NOMO-1 (cell line): ENCODE measurements around the gene NDP.
A peak's percentile ranks its signal among the peaks of the same experiment; 100 is the strongest.
"Not testable (repeated sequence)": the region's sequence is repeated elsewhere in the genome, so short reads cannot be mapped to it uniquely, and the experiment has no call there.

Source experiments
- DNase-seq, 2 experiments: peaks; one replicate each; lab custom pipeline; 2025; ENCODE audit not compliant: unreplicated experiment in 2 of 2; lab: John Stamatoyannopoulos, UW

Gene NDP

DNA sequence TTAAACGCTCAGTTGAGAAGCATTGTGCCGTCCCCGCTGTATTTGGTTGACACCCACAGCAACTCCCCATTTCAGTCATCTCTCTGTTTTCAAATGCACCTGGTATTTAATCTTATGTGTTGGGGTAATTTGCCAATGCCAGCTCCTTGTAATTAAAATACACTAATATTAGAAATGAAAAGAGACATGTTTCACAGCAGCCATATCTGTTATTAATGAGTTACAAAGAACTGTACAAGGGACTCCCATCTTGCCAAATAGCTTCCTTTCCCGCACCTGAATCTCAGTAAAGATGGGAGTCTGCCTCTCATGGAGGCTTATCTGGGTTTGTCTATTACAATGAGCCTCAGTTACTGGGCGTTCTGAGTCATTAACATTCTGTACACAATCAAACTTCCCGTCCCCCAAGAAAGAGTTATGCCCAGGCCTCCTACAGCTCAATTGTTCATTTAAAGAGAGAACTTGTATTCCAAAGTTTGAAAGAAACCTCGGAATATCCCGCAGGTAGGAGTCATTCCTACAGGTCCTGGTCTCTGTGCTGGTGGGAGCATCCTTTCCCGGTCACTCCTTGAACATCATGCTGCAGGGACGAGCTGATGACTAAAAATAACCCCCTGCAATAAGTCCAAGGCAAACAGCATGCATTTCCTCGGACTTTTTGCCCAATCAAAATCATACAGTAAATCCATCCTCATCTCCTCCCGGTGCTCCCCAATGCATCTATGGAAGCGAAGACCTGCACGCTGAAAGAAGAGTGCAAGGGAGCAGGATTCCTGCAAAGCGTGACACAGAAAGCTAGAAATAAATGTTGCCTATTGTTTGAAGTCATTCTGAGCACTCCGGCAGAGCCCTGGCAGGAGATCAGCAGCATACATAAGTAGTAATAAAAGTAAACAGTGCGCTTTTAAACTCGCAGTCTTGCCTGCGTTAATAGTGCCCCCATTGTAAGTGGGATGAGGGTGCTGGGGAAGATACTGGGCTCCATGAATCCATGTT lies 926 bp downstream of the NDP start:
- DNase-seq = no peak

DNA sequence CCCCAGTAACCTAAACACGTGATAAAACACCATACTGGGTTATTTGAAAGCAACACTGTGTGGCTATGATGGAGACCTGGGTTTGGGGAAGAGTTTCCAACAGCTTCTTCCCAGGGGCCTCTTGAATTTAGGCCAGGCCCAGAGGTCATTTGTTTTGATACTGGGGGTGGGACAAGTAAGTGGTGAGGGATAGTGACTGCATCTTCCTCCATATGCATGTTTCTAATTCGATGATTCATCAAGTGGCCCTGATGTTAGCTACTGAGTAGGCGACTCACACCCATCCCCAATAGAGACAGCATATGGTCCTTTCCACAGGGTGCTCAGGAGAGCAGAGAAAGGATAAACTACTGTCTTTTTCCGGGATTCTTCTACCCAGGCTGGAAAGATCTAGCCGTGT lies 2.7 kb downstream of the NDP start:
- DNase-seq = no peak

- DNase-seq = no peak
These were observed 3.4 kb downstream of the NDP start for GRCh38 chrX:43969504-43970501.

DNA sequence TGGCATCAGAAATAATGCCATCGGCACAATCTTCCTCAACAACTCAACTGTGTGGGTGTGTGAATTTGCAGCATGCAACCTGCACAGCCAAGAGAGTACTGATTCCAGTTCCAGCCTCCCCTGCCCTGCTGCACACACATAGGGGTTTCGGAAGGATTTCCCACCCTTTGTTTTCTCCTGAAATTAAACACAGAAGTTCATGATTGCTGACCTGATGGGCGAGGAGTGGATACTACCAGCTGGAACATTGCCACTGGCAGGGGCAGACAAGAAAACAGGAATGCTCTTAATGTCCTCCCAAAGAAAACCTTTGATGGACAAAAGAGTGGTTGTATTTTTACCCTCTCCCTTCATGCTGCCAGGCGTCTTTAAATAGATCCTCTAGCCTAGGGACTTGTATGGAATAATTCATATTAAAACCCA lies 4.8 kb downstream of the NDP start:
- DNase-seq = no peak

GRCh38 chrX:43964936-43965335 lies 8.3 kb downstream of the NDP start:
- DNase-seq = no peak

- no peak for DNase-seq
These were observed 9.5 kb downstream of the NDP start for GRCh38 chrX:43963726-43964125.

DNA sequence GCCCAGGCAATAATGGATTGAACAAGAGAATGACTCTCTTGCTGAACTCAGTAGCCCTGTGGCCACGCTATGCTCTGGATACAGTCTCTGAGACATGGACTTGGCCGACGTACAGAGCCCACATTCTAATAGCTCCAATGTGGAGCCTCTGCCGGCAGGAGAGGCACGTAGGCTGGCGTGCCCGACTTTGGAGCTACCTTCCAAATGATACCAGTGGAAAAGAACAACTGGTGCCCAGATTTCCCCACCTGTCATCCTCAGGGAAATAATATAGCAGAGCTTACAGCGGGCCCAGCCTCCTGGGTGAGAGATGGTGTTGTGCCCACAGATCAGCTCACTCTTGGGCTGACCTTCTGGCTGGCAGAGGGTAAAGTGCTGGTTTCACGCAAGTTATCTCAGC lies 10.6 kb downstream of the NDP start:
- no peak for DNase-seq

DNA sequence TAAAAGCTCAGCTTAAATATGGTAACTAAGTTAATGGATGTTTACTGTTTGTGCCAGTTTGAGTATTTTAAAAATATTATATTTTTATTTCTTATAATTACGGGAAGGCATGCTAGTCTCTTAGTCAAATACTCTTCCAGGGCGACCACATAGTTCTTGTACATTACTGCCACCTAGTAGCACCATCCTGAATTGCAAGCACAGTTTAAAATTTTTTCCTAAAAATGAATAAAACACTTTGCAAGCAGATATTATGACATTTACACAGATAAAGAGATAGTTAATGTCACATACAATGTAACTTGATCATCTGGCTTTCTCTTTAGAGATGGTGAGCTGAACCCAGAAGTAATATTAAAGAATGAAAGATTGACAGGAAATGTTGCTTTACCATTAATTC lies 11.5 kb downstream of the NDP start:
- DNase-seq = no peak

GRCh38 chrX:43958529-43958928 lies 14.7 kb downstream of the NDP start:
- DNase-seq = peak; percentile 54 to 65

DNA sequence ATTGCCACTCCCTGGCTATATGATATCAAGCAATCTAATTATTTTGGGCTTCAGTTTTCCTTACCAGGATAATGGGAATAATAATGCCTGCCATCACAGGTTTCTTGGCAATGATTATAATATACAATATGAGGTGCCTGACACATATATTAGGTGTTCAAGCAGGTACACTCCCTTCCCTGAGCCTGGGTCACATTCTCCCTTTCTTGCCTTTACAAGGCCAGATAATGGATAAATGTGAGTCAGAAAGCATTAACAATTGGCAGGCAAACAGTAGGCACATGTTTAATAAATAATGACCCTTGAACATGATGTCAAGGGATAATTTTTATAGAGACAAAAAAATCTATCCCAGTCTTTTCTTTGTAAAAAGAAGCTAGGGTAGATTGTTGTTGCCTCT lies 17.2 kb downstream of the NDP start:
- no peak for DNase-seq

- DNase-seq = no peak
These were observed 20.0 kb downstream of the NDP start for GRCh38 chrX:43953218-43953617.

GRCh38 chrX:43949669-43950068 lies 23.5 kb downstream of the NDP start:
- peak; percentile 19 to 26 for DNase-seq

GRCh38 chrX:43940816-43941474 lies 32.2 kb downstream of the NDP start:
- no peak for DNase-seq

GRCh38 chrX:43939187-43939926 lies 33.8 kb downstream of the NDP start:
- DNase-seq = no peak

- DNase-seq = not testable (repeated sequence)
These were observed 51.2 kb downstream of the NDP start for GRCh38 chrX:43922032-43922431.

DNA sequence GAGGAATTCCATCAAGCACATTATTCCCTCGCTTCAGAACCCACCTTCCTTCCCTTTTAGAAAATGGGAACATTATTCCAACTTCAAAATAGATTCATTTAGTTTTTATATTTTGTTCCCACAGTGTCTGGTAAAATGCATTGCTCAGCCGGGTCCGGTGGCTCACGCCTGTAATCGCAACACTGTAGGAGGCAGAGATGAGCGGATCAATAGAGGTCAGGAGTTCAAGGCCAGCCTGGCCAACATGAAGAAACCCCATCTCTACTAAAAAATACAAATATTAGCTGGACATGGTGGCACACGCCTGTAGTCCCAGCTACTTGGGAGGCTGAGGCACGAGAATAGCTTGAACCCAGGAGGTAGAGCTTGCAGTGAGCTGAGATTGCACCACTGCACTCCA lies 62.4 kb downstream of the NDP start:
- DNase-seq = not testable (repeated sequence)

DNA sequence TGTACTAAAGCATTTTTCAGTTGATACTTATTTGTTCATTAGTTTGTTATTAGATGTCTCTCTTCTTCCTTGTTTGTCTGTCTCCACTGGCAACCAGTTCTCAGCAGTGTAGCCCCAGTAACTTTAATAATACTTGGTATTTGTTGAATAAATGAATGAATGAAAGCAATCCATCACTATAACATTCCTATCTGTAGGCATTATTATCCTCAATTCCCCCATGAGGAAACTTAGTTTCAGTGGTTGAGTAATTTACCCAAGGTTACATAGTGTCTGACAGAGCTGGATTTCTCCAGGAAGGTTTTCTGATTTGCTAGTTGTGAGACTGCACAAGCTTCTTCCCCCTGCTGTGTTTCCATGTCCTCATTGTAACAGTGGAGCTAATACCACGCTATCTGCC lies 63.2 kb downstream of the NDP start:
- no peak for DNase-seq

GRCh38 chrX:43909141-43909540 lies 64.0 kb downstream of the NDP start:
- no peak for DNase-seq

DNA sequence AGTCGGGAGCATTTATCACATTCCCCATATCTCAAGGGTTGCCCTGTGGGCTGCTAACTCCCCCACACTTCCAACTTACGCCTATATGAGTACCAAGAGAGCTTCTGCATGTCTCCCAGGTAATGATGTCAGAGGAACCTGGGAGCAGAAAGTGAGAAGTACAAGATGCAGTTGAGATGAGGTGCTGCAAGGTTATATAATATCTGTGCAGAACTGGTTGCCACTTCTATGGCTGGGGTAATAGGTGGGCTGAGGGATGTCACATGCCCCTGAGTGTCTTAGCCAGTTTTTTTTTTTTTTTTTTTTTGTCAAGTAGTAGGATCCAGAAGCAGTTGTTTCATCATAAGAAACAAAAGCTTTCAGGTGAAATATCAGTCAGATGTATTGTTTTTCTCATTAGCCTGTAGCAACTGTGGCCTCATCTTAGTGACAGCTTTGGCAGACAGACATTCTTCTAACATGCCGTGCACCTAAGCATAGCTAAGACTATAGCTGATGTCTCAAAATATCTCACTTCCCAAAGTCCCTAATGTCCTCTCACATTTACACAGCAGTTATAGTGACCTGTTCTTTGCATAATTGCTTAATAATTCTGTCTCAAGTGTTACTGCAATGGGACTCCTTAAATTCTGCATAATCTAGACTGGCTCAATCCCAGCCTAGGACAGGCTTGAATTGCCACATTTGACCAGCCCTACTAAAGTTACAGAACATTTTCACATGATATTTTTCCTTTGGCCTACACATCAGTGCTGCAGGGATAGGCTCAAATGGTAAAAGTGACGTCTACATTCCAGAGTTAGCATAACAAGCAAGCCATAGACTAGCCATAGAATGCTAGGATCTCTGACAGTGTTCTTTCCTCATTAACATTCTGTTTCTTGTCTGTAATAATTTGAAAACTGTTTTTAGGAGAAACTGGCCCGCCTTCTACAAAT lies 73.0 kb downstream of the NDP start:
- no peak for DNase-seq
